ENCODE results near the gene GADL1. TPM values are rescaled to one million over a fixed set of nuclear protein-coding genes. Genes with fewer than 3 reads are reported as not detected.

Gene GADL1
- total RNA-seq, 1 donor: not detected

- no peak for TF ChIP-seq CTCF (IDR thresholded peaks at IDR 0.05; ENCODE audit: insufficient read depth, low read depth, low read length)
- DNase-seq (ENCODE audit: low read depth): no peak
- H3K4me3 ChIP-seq (ENCODE audit: low read depth, low read length): no peak overlapping the region
Measured at GRCh38 chr3:30700702-30701321, 193.6 kb downstream of the GADL1 start.

GRCh38 chr3:30699927-30700326 lies 194.5 kb downstream of the GADL1 start:
- DNase-seq (ENCODE audit: low read depth): no peak
- TF ChIP-seq CTCF (IDR thresholded peaks at IDR 0.05; ENCODE audit: insufficient read depth, low read depth, low read length): no peak
- H3K4me3 ChIP-seq (ENCODE audit: low read depth, low read length): no peak overlapping the region

- TF ChIP-seq CTCF (IDR thresholded peaks at IDR 0.05; ENCODE audit: insufficient read depth, low read depth, low read length): no peak
- H3K4me3 ChIP-seq (ENCODE audit: low read depth, low read length): no peak overlapping the region
- DNase-seq (ENCODE audit: low read depth): no peak
Measured at GRCh38 chr3:30698549-30698948, 195.9 kb downstream of the GADL1 start.

- no peak for DNase-seq (ENCODE audit: low read depth)
Measured at GRCh38 chr3:30696896-30697295, 197.6 kb downstream of the GADL1 start.

GRCh38 chr3:30696403-30696819 lies 198.1 kb downstream of the GADL1 start:
- TF ChIP-seq CTCF (IDR thresholded peaks at IDR 0.05; ENCODE audit: insufficient read depth, low read depth, low read length): no peak
- no peak for DNase-seq (ENCODE audit: low read depth)
- no peak overlapping the region for H3K4me3 ChIP-seq (ENCODE audit: low read depth, low read length)

More at GRCh38 chr3:30696896-30697295, 197.6 kb downstream of the GADL1 start:
- no peak for TF ChIP-seq CTCF (IDR thresholded peaks at IDR 0.05; ENCODE audit: insufficient read depth, low read depth, low read length)
- H3K4me3 ChIP-seq (ENCODE audit: low read depth, low read length): no peak overlapping the region

GRCh38 chr3:30695302-30696061 lies 199.0 kb downstream of the GADL1 start:
- no peak for TF ChIP-seq CTCF (IDR thresholded peaks at IDR 0.05; ENCODE audit: insufficient read depth, low read depth, low read length)
- no peak for DNase-seq (ENCODE audit: low read depth)
- no peak overlapping the region for H3K4me3 ChIP-seq (ENCODE audit: low read depth, low read length)
